Neural cell (in vitro differentiated cells): ENCODE measurements around the gene CNTN4. TPM values are rescaled to one million over a fixed set of nuclear protein-coding genes. Genes with fewer than 3 reads are reported as not detected.

Experiments
- H2AFZ ChIP-seq: fragments of 200-600, 300-800 bp; sonication (generic), shearing (Covaris generic); 2 replicates; pipeline ENCODE4 v1.6.0; 2014; ENCODE audit warnings: low read depth, mild to moderate bottlenecking, antibody characterized with exemption, low read length, moderate library complexity
- H3F3A ChIP-seq: fragments of 200-600 bp; shearing (Covaris generic); 2 replicates; pipeline ENCODE4 v1.6.1; 2016; ENCODE audit warnings: mild to moderate bottlenecking, moderate library complexity, mixed read lengths, antibody characterized with exemption, low read length; ENCODE audit not compliant: insufficient read depth, poor library complexity, severe bottlenecking
- H3K27ac ChIP-seq: fragments of 200-600, 300-800 bp; sonication (generic), shearing (Covaris generic); 2 replicates; pipeline ENCODE4 v1.5.1; 2014; ENCODE audit warnings: mild to moderate bottlenecking, low read length, moderate library complexity
- H3K27me3 ChIP-seq: fragments of 300-800, 200-600 bp; sonication (generic), shearing (Covaris generic); 2 replicates; pipeline ENCODE4 v1.6.0; 2014; ENCODE audit warnings: mild to moderate bottlenecking, low read depth, low read length, moderate library complexity; ENCODE audit not compliant: insufficient read depth
- H3K36me3 ChIP-seq: fragments of 300-800, 200-600 bp; sonication (generic), shearing (Covaris generic); 2 replicates; pipeline ENCODE4 v1.5.1; 2014; ENCODE audit warnings: mild to moderate bottlenecking, antibody characterized with exemption, low read length, moderate library complexity; ENCODE audit not compliant: insufficient read depth
- H3K4me2 ChIP-seq: fragments of 300-800, 200-600 bp; sonication (generic), shearing (Covaris generic); 2 replicates; pipeline ENCODE4 v1.6.0; 2014; ENCODE audit warnings: mild to moderate bottlenecking, low read length
- H3K4me3 ChIP-seq: fragments of 300-800, 200-600 bp; sonication (generic), shearing (Covaris generic); 2 replicates; pipeline ENCODE4 v1.5.1; 2014; ENCODE audit warnings: mild to moderate bottlenecking, low read length, moderate library complexity
- H3K79me2 ChIP-seq: fragments of 200-600 bp; shearing (Covaris generic); replicated peaks from 2 replicates; pipeline ENCODE4 v1.6.0; 2014; ENCODE audit warnings: mild to moderate bottlenecking, low read length, moderate library complexity; ENCODE audit not compliant: insufficient read depth
- H3K9ac ChIP-seq: fragments of 300-800, 200-600 bp; sonication (generic), shearing (Covaris generic); 2 replicates; pipeline ENCODE4 v1.6.1; 2016; ENCODE audit warnings: mild to moderate bottlenecking, low read length, mixed read lengths
- H3K9me2 ChIP-seq: fragments of 200-600 bp; shearing (Covaris generic); 2 replicates; pipeline ENCODE4 v1.6.1; 2016; ENCODE audit warnings: mild to moderate bottlenecking, low read length, mixed read lengths; ENCODE audit not compliant: insufficient read depth
- H3K9me3 ChIP-seq: fragments of 200-600, 300-800 bp; sonication (generic), shearing (Covaris generic); 2 replicates; pipeline ENCODE4 v1.6.1; 2016; ENCODE audit warnings: mild to moderate bottlenecking, mixed run types, low read length, moderate library complexity, mixed read lengths
- H4K20me1 ChIP-seq: fragments of 200-600 bp; shearing (Covaris generic); 2 replicates; pipeline ENCODE4 v1.6.1; 2016; ENCODE audit warnings: mild to moderate bottlenecking, mixed run types; ENCODE audit not compliant: insufficient read depth
- CTCF ChIP-seq: fragments of 450-650 bp; IDR thresholded peaks from 2 replicates; pipeline ENCODE4 v1.5.1; 2014; ENCODE audit warnings: antibody characterized with exemption, mild to moderate bottlenecking, moderate library complexity; ENCODE audit not compliant: poor library complexity, severe bottlenecking
- EP300 ChIP-seq: fragments of 450-650 bp; conservative IDR thresholded peaks from 2 replicates; pipeline ENCODE4 v1.6.1; 2014; ENCODE audit warnings: antibody characterized with exemption, mild to moderate bottlenecking, moderate library complexity; ENCODE audit not compliant: poor library complexity, severe bottlenecking
- EZH2 ChIP-seq: fragments of 200-600, 300-800 bp; shearing (Covaris generic), sonication (generic); IDR thresholded peaks from 2 replicates; pipeline ENCODE4 v1.6.1; 2014; ENCODE audit warnings: antibody characterized with exemption, low read length, borderline replicate concordance, mild to moderate bottlenecking; ENCODE audit not compliant: insufficient read depth, poor library complexity, severe bottlenecking
- MXI1 ChIP-seq: fragments of 450-650 bp; conservative IDR thresholded peaks from 2 replicates; pipeline ENCODE4 v1.6.1; 2014; ENCODE audit warnings: antibody characterized with exemption, mild to moderate bottlenecking; ENCODE audit not compliant: poor library complexity, severe bottlenecking
- POLR2AphosphoS5 ChIP-seq: IDR thresholded peaks from 2 replicates; pipeline ENCODE4 v1.6.1; 2012
- RAD21 ChIP-seq: fragments of 450-650 bp; conservative IDR thresholded peaks from 2 replicates; pipeline ENCODE4 v1.6.1; 2014; ENCODE audit warnings: antibody characterized with exemption, mild to moderate bottlenecking, moderate library complexity
- REST ChIP-seq: IDR thresholded peaks from 2 replicates; pipeline ENCODE4 v1.6.1; 2012; ENCODE audit warnings: borderline replicate concordance
- SMC3 ChIP-seq: fragments of 450-650 bp; conservative IDR thresholded peaks from 2 replicates; pipeline ENCODE4 v1.6.1; 2014; ENCODE audit warnings: antibody characterized with exemption, mild to moderate bottlenecking, moderate library complexity; ENCODE audit not compliant: poor library complexity
- TAF1 ChIP-seq: IDR thresholded peaks from 2 replicates; pipeline ENCODE4 v1.6.1; 2012; ENCODE audit warnings: low read depth
- polyA plus RNA-seq: library from polyadenylated mRNA; depleted of rRNA; stranded (reverse); fragments of >200 nt; gene quantifications from 2 replicates; pipeline ENCODE4 v1.2.3, GENCODE V29; 2014

Gene CNTN4
- polyA plus RNA-seq, 1 donor from 2014 or later, result 10.6 TPM

GRCh38 chr3:2568156-2568555 is 469.5 kb downstream of the CNTN4 start:
- no peaks in the 10 kb centered on the region for H3K9me3 ChIP-seq
- no peak overlapping the region for H3K4me3 ChIP-seq
- H3K9ac ChIP-seq, result no peak overlapping the region
- no peaks in the 10 kb centered on the region for H3F3A ChIP-seq
- no peak for TF ChIP-seq RAD21
- TF ChIP-seq EZH2, result no peak
- TF ChIP-seq MXI1, result no peak
- TF ChIP-seq CTCF, result no peak
- no peak for TF ChIP-seq EP300
- TF ChIP-seq SMC3, result no peak
- TF ChIP-seq REST, result no peak
- TF ChIP-seq TAF1, result no peak
- TF ChIP-seq POLR2AphosphoS5, result no peak
- H4K20me1 ChIP-seq, result no peaks in the 10 kb centered on the region
- no peaks in the 10 kb centered on the region for H3K27me3 ChIP-seq
- H3K9me2 ChIP-seq, result no peaks in the 10 kb centered on the region
- no peaks in the 10 kb centered on the region for H3K36me3 ChIP-seq
- H3K4me2 ChIP-seq, result no peak overlapping the region
- no peak overlapping the region for H3K27ac ChIP-seq
- no peaks in the 10 kb centered on the region for H3K79me2 ChIP-seq
- H2AFZ ChIP-seq, result no peak overlapping the region

- Histone ChIP-seq H3K4me2 (no peak overlapping the region), H3K27ac (no peak overlapping the region), H2AFZ (no peak overlapping the region), H3F3A (no peaks in the 10 kb centered on the region), H4K20me1 (no peaks in the 10 kb centered on the region), H3K9ac (no peak overlapping the region), H3K4me3 (no peak overlapping the region), H3K36me3 (no peaks in the 10 kb centered on the region), H3K9me3 (no peaks in the 10 kb centered on the region), H3K9me2 (no peaks in the 10 kb centered on the region), H3K27me3 (no peaks in the 10 kb centered on the region), H3K79me2 (no peaks in the 10 kb centered on the region)
- TF ChIP-seq EP300 (no peak), POLR2AphosphoS5 (no peak), RAD21 (no peak), TAF1 (no peak), SMC3 (no peak), REST (no peak), MXI1 (no peak)
Observed at GRCh38 chr3:2568929-2569328, 470.3 kb downstream of the CNTN4 start.
